ENCODE data around the gene RASGRF1. TPM values are rescaled to one million over a fixed set of nuclear protein-coding genes. Genes with fewer than 3 reads are reported as not detected.

Gene RASGRF1
- total and polyA plus RNA-seq, 7 donors: 0.03 to 0.05 TPM; not detected in 5

GRCh38 chr15:78914027-78914764, 176.4 kb downstream of the RASGRF1 start:
- H3K27ac ChIP-seq: no peak overlapping the region
- H3K27me3 ChIP-seq (ENCODE audit: insufficient read depth in 3 of 3, low read length in 2 of 3): no peaks in the 10 kb centered on the region
- TF ChIP-seq CTCF (IDR thresholded peaks at IDR 0.05): peak; percentile 41
- WGBS, 3 donors: 47 to 51% (median 48%) methylated on average over 13 of the region's 13 CpGs
- no peaks in the 10 kb centered on the region for H3K4me1 ChIP-seq
- H3K36me3 ChIP-seq (ENCODE audit: insufficient read depth in 1 of 2, low read depth in 1 of 2): peaks cover 2 to 65% of the 10 kb centered on the region in 2 donors
- no peaks in the 10 kb centered on the region for H3K9me3 ChIP-seq
- DNase-seq: peak; percentile 57 to 62
- peak; percentile 24 to 36 (median 26) for ATAC-seq
- intact Hi-C loops (cut with DNase I): loop anchor here in 1 of 2 donors (10.0 kb wide), 1 partner anchor 271 kb away; no protein-coding TSS in a partner anchor
- H3K4me3 ChIP-seq: no peak overlapping the region

GRCh38 chr15:78913012-78913411, 177.6 kb downstream of the RASGRF1 start:
- H3K27ac ChIP-seq: no peak overlapping the region
- intact Hi-C loops (cut with DNase I): loop anchor here in 1 of 2 donors (10.0 kb wide), 1 partner anchor 272 kb away; no protein-coding TSS in a partner anchor
- no peaks in the 10 kb centered on the region for H3K27me3 ChIP-seq (ENCODE audit: insufficient read depth in 3 of 3, low read length in 2 of 3)
- 79 to 95% (median 87%) methylated on average over 3 of the region's 3 CpGs for WGBS, 3 donors
- H3K9me3 ChIP-seq: no peaks in the 10 kb centered on the region
- H3K4me3 ChIP-seq: no peak overlapping the region
- DNase-seq: no peak
- H3K4me1 ChIP-seq: no peaks in the 10 kb centered on the region
- no peak for TF ChIP-seq CTCF (IDR thresholded peaks at IDR 0.05)
- peaks cover 2 to 65% of the 10 kb centered on the region in 2 donors for H3K36me3 ChIP-seq (ENCODE audit: insufficient read depth in 1 of 2, low read depth in 1 of 2)
- ATAC-seq: no peak

- Histone ChIP-seq H3K4me3 (no peak overlapping the region), H3K27ac (no peak overlapping the region), H3K4me1 (no peaks in the 10 kb centered on the region), H3K27me3 (ENCODE audit: insufficient read depth in 3 of 3, low read length in 2 of 3) (no peaks in the 10 kb centered on the region), H3K36me3 (ENCODE audit: insufficient read depth in 1 of 2, low read depth in 1 of 2) (peaks cover 2 to 71% of the 10 kb centered on the region in 2 donors), H3K9me3 (no peaks in the 10 kb centered on the region)
- intact Hi-C loops (cut with DNase I): loop anchor here in 1 of 2 donors (10.0 kb wide), 1 partner anchor 272 kb away; no protein-coding TSS in a partner anchor
- ATAC-seq (no peak), DNase-seq (no peak)
- TF ChIP-seq CTCF (IDR thresholded peaks at IDR 0.05): no peak
- 89 to 96% (median 90%) methylated on average over 2 of the region's 2 CpGs for WGBS, 3 donors
These were observed 178.3 kb downstream of the RASGRF1 start for GRCh38 chr15:78912316-78912715.

GRCh38 chr15:78910271-78910670, 180.3 kb downstream of the RASGRF1 start:
- H3K4me1 ChIP-seq: peaks cover 14% of the 10 kb centered on the region
- TF ChIP-seq CTCF (IDR thresholded peaks at IDR 0.05): no peak
- H3K9me3 ChIP-seq: no peaks in the 10 kb centered on the region
- intact Hi-C loops (cut with DNase I): loop anchor here in 1 of 2 donors (10.0 kb wide), 1 partner anchor 275 kb away; no protein-coding TSS in a partner anchor
- H3K27ac ChIP-seq: no peak overlapping the region
- 79 to 82% (median 80%) methylated on average over 7 of the region's 7 CpGs for WGBS, 3 donors
- H3K27me3 ChIP-seq (ENCODE audit: insufficient read depth in 3 of 3, low read length in 2 of 3): no peaks in the 10 kb centered on the region
- ATAC-seq: no peak
- no peak for DNase-seq
- no peak overlapping the region for H3K4me3 ChIP-seq
- peaks cover 0 to 85% of the 10 kb centered on the region in 2 donors for H3K36me3 ChIP-seq (ENCODE audit: insufficient read depth in 1 of 2, low read depth in 1 of 2)

Other genes with a start within 250 kb of the RASGRF1 start
- 100 to 1,000 TPM; 262 to 357 (median 341) TPM for gene MORF4L1, start 217.9 kb downstream of the RASGRF1 start, total RNA-seq
- gene MORF4L1, start 217.9 kb downstream of the RASGRF1 start, polyA plus RNA-seq: 100 to 1,000 TPM; 288 to 679 (median 327) TPM
- 10 to 100 TPM; 16.0 to 38.1 (median 28.0) TPM for gene CTSH, start 145.7 kb downstream of the RASGRF1 start, total RNA-seq
- 10 to 100 TPM; 27.3 to 52.6 (median 29.7) TPM for gene CTSH, start 145.7 kb downstream of the RASGRF1 start, polyA plus RNA-seq
- not detected for gene ANKRD34C, start 191.9 kb upstream of the RASGRF1 start, total RNA-seq
- under 1 TPM in 2 of 3 donors, not detected in 1; 0.01 to 0.03 TPM for gene ANKRD34C, start 191.9 kb upstream of the RASGRF1 start, polyA plus RNA-seq
- gene TMED3, start 220.3 kb upstream of the RASGRF1 start, total RNA-seq: 1 to 10 TPM; 1.3 to 3.7 (median 3.0) TPM
- gene TMED3, start 220.3 kb upstream of the RASGRF1 start, polyA plus RNA-seq: 1 to 10 TPM; 2.3 to 4.8 (median 2.9) TPM